ENCODE data around the gene DLG2.
"Not testable (repeated sequence)": the region's sequence is repeated elsewhere in the genome, so short reads cannot be mapped to it uniquely, and the experiment has no call there.

The DLG2 gene

DNA sequence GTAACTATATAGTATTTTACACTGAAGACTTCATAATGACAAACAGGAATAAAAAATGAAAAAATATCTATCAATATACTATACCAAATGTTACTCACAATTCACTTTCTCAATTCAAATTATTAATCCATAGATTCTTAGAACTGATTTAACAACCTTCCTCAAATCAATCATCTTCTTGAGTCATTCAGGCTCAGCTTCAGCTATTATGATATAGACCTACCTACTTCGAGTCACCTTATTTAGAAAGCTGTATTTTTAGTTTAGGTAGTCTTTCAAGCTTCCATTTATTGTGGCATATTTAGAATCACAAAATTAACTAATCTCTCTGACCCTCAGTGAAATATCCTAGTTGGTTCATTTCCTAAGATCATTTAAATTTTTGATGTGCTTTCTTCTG lies 29.6 kb upstream of the DLG2 start:
- H3K27me3 Mint-ChIP-seq = no peaks in the 10 kb centered on the region
- ATAC-seq (ENCODE audit: low read depth) (no peak), DNase-seq (ENCODE audit: low spot score in 2 of 2) (no peak)
- H3K4me1 Mint-ChIP-seq = peaks cover 14% of the 10 kb centered on the region
- H3K4me3 Mint-ChIP-seq = no peak overlapping the region
- H3K9me3 Mint-ChIP-seq = no peaks in the 10 kb centered on the region
- peak overlapping the region; percentile 55 for H3K27ac Mint-ChIP-seq
- peaks cover 7% of the 10 kb centered on the region for H3K36me3 Mint-ChIP-seq

DNA sequence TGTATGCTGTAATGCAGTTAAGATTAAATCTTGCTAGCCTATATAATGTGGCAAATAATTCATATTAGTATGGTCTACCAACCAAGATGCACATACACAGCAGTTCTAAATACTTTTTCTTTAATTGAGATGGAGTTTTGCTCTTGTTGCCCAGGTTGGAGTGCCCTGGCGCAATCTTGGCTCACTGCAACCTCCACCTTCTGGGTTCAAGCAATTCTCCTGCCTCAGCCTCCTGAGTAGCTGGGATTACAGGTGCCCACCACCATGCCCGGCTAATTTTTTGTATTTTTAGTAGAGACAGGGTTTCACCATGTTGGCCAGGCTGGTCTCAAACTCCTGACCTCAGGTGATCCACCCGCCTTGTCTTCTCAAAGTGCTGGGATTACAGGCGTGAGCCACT lies 27.2 kb upstream of the DLG2 start:
- not testable (repeated sequence) for H3K27ac Mint-ChIP-seq; H3K36me3 Mint-ChIP-seq; ATAC-seq (ENCODE audit: low read depth); H3K27me3 Mint-ChIP-seq; H3K4me1 Mint-ChIP-seq; DNase-seq (ENCODE audit: low spot score in 2 of 2); H3K4me3 Mint-ChIP-seq; H3K9me3 Mint-ChIP-seq

DNA sequence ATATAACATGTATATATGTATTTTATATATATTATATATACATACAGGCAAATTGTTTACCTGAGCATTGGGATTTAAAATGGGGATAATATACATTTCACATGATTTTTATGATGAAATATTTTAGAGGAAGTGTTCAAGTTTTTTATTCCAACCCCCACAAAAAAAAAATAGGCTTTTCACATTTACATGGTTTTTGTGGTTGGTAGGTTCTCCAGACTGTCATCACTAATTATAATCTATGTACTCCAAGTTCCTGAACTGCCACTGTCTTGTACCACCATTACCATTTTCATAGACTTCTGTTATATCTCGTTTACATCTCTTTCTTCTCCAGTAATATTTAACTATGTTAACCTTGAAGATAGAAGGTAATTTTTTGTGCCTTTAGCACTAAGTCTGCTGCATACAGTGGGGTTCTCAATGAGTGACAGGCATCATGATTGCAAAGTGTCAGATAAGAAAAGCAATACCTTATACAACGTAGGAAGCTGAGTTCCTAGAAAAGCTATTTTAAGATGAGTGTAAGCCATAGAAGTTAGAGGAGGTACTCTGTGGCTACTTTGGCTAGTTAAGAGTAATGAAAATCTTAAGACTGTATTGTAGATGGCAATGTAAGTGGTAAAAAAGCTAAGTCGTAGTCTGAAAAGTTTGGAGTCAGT lies 25.8 kb upstream of the DLG2 start:
- Mint-ChIP-seq H3K9me3 (no peaks in the 10 kb centered on the region), H3K4me1 (peaks cover 9% of the 10 kb centered on the region), H3K36me3 (peaks cover 3% of the 10 kb centered on the region), H3K27me3 (no peaks in the 10 kb centered on the region), H3K27ac (no peak overlapping the region), H3K4me3 (no peak overlapping the region)
- no peak for ATAC-seq (ENCODE audit: low read depth)
- no peak for DNase-seq (ENCODE audit: low spot score in 2 of 2)

DNA sequence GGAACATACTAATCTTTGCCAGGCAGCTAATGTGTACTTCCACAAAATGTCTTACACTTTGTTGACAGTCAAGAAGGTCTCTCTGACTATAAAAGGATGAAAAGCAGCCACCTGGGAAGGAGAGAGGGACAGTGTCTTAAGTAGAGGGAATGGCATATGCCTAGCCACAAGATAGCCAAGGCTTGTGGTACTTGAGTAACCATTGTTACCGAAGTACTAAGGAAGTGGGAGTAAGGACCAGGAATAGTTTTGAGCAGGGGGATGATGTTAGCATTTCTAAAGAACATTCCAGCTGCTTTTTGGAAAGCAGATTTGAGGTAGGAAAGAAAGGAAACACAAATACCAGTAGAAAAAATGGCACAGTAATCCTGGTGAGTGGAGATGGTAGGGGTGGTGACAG lies 24.0 kb upstream of the DLG2 start:
- H3K9me3 Mint-ChIP-seq = no peaks in the 10 kb centered on the region
- no peak overlapping the region for H3K27ac Mint-ChIP-seq
- H3K36me3 Mint-ChIP-seq = peaks cover 3% of the 10 kb centered on the region
- peaks cover 8% of the 10 kb centered on the region for H3K4me1 Mint-ChIP-seq
- no peak overlapping the region for H3K4me3 Mint-ChIP-seq
- H3K27me3 Mint-ChIP-seq = no peaks in the 10 kb centered on the region
- no peak for ATAC-seq (ENCODE audit: low read depth)
- no peak for DNase-seq (ENCODE audit: low spot score in 2 of 2)

DNA sequence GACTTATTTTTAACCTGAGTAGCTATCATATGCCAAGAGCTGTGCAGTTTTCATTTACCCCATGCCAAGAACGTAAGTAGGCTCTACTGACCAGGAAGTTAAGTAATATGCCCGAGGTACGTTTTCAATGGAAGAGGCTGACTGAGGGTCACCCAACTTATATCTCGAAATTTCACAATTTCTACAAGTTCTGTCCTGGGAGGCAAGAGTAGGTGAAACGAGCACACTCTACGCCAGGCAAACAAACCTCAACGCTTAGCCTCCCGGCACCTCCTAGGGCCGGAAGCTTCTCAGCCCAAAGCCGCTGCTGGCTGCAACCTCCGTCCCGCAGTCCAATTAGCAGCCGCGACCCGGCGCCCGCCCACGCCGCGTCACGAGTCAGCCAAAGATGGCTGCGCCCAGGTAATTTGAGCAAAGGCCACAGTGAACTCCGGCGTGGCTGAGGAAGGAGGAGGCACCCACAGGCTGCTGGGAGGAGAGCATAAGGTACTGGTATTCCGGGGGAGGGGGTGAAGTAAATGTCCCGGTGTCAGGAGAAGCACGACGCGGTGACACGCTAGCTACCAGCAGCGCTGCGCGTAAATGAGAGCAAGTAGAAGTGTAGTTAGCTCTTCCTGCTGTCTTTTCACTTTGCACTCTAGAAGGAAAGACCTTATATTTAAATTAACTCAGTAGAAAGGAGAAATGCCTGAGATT lies 20.6 kb upstream of the DLG2 start, which contains the start of gene TMEM126A:
Gene TMEM126A (plus strand): TSS at position 364 of the 696 bp plus-strand sequence. CDS start 2,289 bp downstream, outside the sequence.
- ATAC-seq (ENCODE audit: low read depth) = peak; percentile 99
- peak; percentile 81 to 85 for DNase-seq (ENCODE audit: low spot score in 2 of 2)
- peaks cover 3% of the 10 kb centered on the region for H3K36me3 Mint-ChIP-seq
- peak within 1 kb of the TSS; percentile 100 for H3K4me3 Mint-ChIP-seq
- H3K4me1 Mint-ChIP-seq = peaks cover 5% of the 10 kb centered on the region
- H3K27me3 Mint-ChIP-seq = peaks cover 2% of the 10 kb centered on the region
- H3K27ac Mint-ChIP-seq = peak within 1 kb of the TSS; percentile 99
- no peaks in the 10 kb centered on the region for H3K9me3 Mint-ChIP-seq

DNA sequence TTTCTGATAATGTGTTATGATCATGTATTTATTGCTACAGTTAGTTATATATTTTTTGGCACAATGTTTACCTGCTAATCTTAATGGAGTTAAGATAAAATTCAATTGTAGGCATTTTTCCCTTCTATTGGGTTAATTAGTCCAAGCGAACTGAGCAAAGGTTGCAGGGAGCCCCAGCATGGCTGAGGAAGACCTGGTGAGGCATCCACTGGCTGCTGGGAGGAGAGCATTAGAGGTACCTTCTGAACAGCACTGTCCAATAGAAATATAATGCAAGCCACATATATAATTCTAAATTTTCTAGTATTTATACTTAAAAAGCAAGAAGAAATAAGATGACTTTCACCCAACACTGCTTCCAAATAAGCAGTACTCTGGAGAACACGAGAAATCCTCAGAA lies 19.9 kb upstream of the DLG2 start:
- DNase-seq (ENCODE audit: low spot score in 2 of 2) (no peak), ATAC-seq (ENCODE audit: low read depth) (no peak)
- peaks cover 5% of the 10 kb centered on the region for H3K4me1 Mint-ChIP-seq
- peak overlapping the region; percentile 100 for H3K4me3 Mint-ChIP-seq
- peaks cover 2% of the 10 kb centered on the region for H3K27me3 Mint-ChIP-seq
- H3K9me3 Mint-ChIP-seq = no peaks in the 10 kb centered on the region
- peaks cover 3% of the 10 kb centered on the region for H3K36me3 Mint-ChIP-seq
- H3K27ac Mint-ChIP-seq = peak overlapping the region; percentile 99

DNA sequence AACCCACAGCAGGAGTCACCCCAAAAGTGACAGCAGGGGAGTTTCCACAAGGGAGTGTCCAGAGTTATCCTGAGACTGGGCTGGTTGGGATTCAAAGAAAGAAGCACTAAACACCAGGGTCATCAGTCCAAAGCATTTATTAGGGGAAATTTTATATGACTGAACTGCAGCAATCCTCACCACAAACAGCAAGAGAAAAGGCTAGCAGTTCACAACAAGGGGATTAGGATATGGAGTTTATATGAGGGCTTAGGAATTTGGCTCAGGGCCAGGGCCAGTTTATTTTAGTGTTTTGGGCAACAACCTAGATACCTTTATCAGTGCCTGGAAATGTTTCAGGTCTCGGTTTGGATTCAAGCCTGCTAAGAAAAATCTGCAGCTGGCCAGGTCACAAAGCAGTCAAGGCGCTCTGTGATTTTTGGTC lies 16.1 kb upstream of the DLG2 start:
- H3K27ac Mint-ChIP-seq = no peak overlapping the region
- DNase-seq (ENCODE audit: low spot score in 2 of 2) (no peak), ATAC-seq (ENCODE audit: low read depth) (no peak)
- H3K36me3 Mint-ChIP-seq = peaks cover 9% of the 10 kb centered on the region
- peaks cover 4% of the 10 kb centered on the region for H3K27me3 Mint-ChIP-seq
- no peak overlapping the region for H3K4me3 Mint-ChIP-seq
- H3K4me1 Mint-ChIP-seq = peaks cover 3% of the 10 kb centered on the region
- H3K9me3 Mint-ChIP-seq = no peaks in the 10 kb centered on the region

DNA sequence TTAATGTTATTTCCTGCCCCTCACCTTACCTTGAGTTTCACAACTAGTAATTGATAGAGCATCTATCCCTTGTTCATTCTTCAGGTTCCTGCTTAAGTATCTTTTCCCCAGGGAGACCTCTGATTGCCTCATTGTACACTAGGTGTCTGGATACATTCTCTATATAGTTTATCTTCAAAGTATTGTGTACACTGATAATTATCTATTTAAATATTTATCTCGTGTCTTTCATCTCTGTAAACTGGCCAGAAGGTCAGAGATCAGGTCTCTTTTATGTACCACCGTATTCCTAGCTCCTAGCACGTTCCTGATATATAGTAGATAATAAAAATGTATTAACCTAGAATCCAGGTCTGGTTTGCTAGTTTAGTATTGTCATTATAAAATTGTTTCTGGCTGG lies 7.6 kb upstream of the DLG2 start:
- Mint-ChIP-seq H3K36me3 (peaks cover 19% of the 10 kb centered on the region), H3K27me3 (no peaks in the 10 kb centered on the region), H3K27ac (no peak overlapping the region), H3K9me3 (no peaks in the 10 kb centered on the region), H3K4me1 (no peaks in the 10 kb centered on the region), H3K4me3 (no peak overlapping the region)
- ATAC-seq (ENCODE audit: low read depth) = no peak
- DNase-seq (ENCODE audit: low spot score in 2 of 2) = no peak

DNA sequence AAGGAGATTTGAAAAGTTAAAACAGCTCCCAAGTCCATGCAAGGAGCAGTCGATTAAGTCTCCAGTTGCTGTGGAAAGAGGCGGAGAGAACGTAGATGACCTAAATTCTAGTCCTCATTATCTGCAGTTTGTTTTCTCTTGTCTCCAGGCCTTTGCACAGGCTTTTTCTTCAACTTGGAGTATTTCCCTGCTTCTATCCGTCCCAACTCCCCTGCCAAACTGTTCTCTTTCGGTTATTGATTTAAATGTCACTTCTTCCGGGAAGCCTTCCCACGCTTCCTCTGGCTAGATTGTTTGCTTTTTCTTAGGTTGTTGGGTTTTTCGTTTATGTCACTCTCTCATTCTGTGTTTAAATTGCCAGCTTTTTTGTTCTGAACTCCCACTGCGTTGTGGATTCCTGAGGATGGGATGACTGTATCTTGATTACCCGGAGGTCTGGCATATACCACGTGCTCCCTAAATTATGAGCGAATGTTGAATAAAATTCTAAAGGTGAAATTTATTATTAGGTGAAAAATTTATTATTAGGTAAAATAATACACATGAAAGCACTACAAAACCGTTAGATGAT lies 1.7 kb upstream of the DLG2 start:
- Mint-ChIP-seq H3K36me3 (peaks cover 2% of the 10 kb centered on the region), H3K27ac (peak overlapping the region; percentile 88), H3K27me3 (no peaks in the 10 kb centered on the region), H3K4me3 (peak overlapping the region; percentile 96), H3K9me3 (no peaks in the 10 kb centered on the region), H3K4me1 (peaks cover 22% of the 10 kb centered on the region)
- ATAC-seq (ENCODE audit: low read depth) (peak; percentile 1), DNase-seq (ENCODE audit: low spot score in 2 of 2) (no peak)

DNA sequence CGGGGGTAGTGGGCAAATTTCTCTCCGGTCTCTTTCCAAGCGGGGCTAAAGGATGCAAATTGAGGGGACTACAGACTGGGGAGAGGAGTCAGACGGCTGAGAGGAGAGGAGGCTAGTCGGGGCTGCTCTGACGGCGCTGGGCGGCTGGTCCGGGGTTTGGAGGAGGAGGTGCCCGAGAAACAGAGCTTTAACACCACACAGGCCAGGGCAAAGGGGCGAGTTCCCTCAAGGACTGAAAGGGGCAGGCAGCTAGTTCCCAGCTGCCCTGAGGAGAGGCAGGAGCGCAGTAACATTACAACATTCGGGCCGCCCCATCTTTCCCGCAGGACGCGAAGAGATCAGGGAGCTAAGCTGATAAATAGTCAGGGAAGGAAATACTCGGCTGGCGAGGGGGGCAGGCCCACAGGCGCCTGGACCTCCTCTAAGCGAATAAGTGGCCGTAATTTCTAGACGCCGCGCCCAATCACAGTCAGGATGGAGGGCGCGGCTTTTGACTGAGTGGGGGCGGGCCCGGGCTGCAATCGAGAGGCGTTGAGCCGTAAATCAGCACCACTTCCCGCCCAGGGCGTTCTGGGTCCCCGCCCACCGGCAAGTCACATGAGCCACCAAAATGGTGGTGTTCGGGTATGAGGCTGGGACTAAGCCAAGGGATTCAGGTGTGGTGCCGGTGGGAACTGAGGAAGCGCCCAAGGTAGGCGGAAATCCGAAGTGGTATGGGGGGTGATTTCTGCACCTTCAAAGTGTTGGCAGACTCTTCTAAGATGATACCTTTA lies 1.0 kb upstream of the DLG2 start, which contains the start of gene TMEM126B:
Gene TMEM126B (plus strand): TSS at position 596 of the 773 bp plus-strand sequence. CDS start 15 bp downstream, at position 611.
- DNase-seq (ENCODE audit: low spot score in 2 of 2) (peak; percentile 87 to 90), ATAC-seq (ENCODE audit: low read depth) (peak; percentile 95)
- peaks cover 2% of the 10 kb centered on the region for H3K36me3 Mint-ChIP-seq
- peak within 1 kb of the TSS; percentile 88 for H3K27ac Mint-ChIP-seq
- H3K9me3 Mint-ChIP-seq = no peaks in the 10 kb centered on the region
- peak within 1 kb of the TSS; percentile 96 for H3K4me3 Mint-ChIP-seq
- no peaks in the 10 kb centered on the region for H3K27me3 Mint-ChIP-seq
- H3K4me1 Mint-ChIP-seq = peaks cover 22% of the 10 kb centered on the region

DNA sequence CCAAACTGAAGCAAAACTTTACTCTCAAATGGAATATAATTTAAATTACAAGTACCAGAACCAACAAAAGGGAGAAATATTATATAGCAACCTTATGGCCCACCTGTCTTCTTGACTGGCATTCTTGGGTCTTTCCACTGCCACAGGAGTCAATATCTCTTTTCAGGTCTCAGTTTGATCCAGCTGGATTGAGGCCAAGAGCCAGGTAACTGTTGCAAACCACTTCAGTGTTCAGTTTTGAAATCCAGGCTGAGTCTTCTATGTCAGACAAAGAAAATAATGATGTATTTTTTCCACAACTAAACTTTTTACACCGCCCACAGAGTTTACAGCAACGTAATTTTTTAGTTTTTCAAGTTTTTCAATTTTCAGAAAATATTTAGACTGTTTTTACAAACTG lies 648 bp downstream of the DLG2 start:
- peaks cover 2% of the 10 kb centered on the region for H3K36me3 Mint-ChIP-seq
- DNase-seq (ENCODE audit: low spot score in 2 of 2) = no peak
- H3K27ac Mint-ChIP-seq = peak overlapping the region; percentile 88
- H3K9me3 Mint-ChIP-seq = no peaks in the 10 kb centered on the region
- H3K4me3 Mint-ChIP-seq = peak overlapping the region; percentile 96
- peaks cover 22% of the 10 kb centered on the region for H3K4me1 Mint-ChIP-seq
- ATAC-seq (ENCODE audit: low read depth) = no peak
- no peaks in the 10 kb centered on the region for H3K27me3 Mint-ChIP-seq

DNA sequence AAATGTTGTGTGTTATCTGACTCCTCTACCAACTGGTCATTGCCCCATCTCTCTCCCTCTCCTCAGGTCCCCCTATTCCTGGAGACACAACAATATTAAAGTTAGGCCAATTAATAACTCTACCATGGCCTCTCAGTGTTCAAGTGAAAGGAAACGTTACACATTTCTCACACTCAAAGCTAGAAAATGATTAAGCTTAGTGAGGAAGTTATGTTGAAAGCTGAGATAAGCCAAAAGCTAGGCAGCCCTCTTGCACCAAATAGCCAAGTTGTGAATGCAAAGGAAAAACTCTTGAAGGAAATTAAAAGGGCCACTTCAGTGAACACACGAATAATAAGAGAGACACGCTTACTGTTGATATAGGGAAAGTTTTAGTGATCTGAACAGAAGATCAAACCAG lies 6.9 kb downstream of the DLG2 start:
- peaks cover 3% of the 10 kb centered on the region for H3K4me1 Mint-ChIP-seq
- no peaks in the 10 kb centered on the region for H3K9me3 Mint-ChIP-seq
- peaks cover 2% of the 10 kb centered on the region for H3K36me3 Mint-ChIP-seq
- H3K27ac Mint-ChIP-seq = no peak overlapping the region
- DNase-seq (ENCODE audit: low spot score in 2 of 2) = no peak
- no peak for ATAC-seq (ENCODE audit: low read depth)
- H3K27me3 Mint-ChIP-seq = no peaks in the 10 kb centered on the region
- no peak overlapping the region for H3K4me3 Mint-ChIP-seq

DNA sequence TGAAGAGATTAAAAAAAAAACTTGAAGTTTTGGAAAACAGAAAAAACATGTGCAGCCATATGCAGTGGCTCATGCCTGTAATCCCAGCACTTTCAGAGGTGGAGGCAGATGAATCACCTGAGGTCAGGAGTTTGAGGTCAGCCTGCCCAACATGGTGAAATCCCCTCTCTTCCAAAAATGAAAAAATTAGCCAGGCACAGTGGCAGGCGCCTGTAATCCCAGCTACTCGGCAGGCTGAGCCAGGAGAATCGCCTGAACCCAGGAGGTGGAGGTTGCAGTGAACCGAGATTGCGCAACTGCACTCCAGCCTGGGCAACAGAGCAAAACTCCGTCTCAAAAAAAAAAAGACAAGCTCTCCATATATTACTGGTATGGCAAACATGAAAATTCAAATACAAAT lies 7.6 kb downstream of the DLG2 start:
- no peaks in the 10 kb centered on the region for H3K9me3 Mint-ChIP-seq
- no peak overlapping the region for H3K27ac Mint-ChIP-seq
- no peaks in the 10 kb centered on the region for H3K4me1 Mint-ChIP-seq
- no peak for DNase-seq (ENCODE audit: low spot score in 2 of 2)
- H3K36me3 Mint-ChIP-seq = peaks cover 2% of the 10 kb centered on the region
- H3K27me3 Mint-ChIP-seq = no peaks in the 10 kb centered on the region
- H3K4me3 Mint-ChIP-seq = no peak overlapping the region
- ATAC-seq (ENCODE audit: low read depth) = no peak

DNA sequence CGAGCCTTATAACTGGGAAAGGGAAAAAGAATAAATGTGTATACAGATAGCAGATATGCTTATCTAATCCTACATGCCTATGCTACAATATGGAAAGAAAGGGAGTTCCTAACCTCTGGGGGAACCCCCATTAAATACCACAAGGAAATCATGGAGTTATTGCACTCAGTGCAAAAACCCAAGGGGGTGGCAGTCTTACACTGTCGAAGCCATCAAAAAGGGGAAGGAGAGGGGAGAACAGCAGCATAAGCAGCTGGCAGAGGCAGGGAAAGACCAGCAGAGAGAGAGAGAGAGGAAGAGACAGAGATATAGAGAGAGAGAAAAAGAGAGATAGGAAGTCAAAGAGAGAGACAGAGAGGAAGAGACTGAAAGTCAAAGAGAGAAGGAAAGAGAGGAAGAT lies 15.5 kb downstream of the DLG2 start:
- H3K36me3 Mint-ChIP-seq; ATAC-seq (ENCODE audit: low read depth); H3K27me3 Mint-ChIP-seq; H3K4me3 Mint-ChIP-seq; H3K4me1 Mint-ChIP-seq; DNase-seq (ENCODE audit: low spot score in 2 of 2); H3K9me3 Mint-ChIP-seq; H3K27ac Mint-ChIP-seq: not testable (repeated sequence)

Data from memory B cell (primary cell).